ENCODE results near the gene DCLRE1B. TPM values are rescaled to one million over a fixed set of nuclear protein-coding genes. Genes with fewer than 3 reads are reported as not detected.

DCLRE1B gene
- polyA plus RNA-seq, 1 donor from 2014 or later, result 7.3 TPM

DNA sequence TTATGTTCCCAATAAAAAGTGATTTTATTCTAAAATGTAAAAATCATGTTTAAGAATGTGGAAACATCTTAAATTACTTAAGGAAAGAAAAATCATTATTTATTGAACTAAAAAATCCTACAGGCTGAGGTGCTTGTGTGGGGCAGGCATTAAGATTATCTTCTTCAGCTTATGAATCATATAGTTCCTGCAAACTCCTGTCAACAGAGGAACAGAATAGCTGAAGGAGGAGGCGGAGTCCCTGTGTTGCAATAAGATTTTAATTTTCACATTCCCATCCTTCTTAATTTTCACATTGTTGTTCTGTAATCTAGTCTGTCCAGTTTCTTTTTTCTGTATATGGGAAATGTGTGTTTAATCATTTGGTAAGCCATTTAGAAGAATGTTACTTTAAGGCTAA is 53.6 kb downstream of the DCLRE1B start:
- Histone ChIP-seq H3K36me3 (ENCODE audit: insufficient read depth, low read length) (peaks cover 5% of the 10 kb centered on the region), H3K79me2 (replicated peaks; ENCODE audit: insufficient read depth, low read length) (no peaks in the 10 kb centered on the region), H3F3A (ENCODE audit: insufficient read depth, low read length, poor library complexity, severe bottlenecking) (no peaks in the 10 kb centered on the region), H3K4me2 (ENCODE audit: low read length) (no peak overlapping the region), H3K9me2 (ENCODE audit: insufficient read depth, low read length) (no peaks in the 10 kb centered on the region), H3K9ac (ENCODE audit: low read length) (no peak overlapping the region), H3K27ac (ENCODE audit: low read length) (no peak overlapping the region), H2AFZ (ENCODE audit: low read depth, low read length) (no peak overlapping the region), H3K4me3 (ENCODE audit: low read length) (no peak overlapping the region), H3K27me3 (ENCODE audit: insufficient read depth, low read depth, low read length) (no peaks in the 10 kb centered on the region), H3K9me3 (ENCODE audit: low read length) (no peaks in the 10 kb centered on the region), H4K20me1 (ENCODE audit: insufficient read depth) (no peaks in the 10 kb centered on the region)
- TF ChIP-seq RAD21 (conservative IDR thresholded peaks at IDR 0.05) (no peak), MXI1 (conservative IDR thresholded peaks at IDR 0.05; ENCODE audit: poor library complexity, severe bottlenecking) (no peak), REST (IDR thresholded peaks at IDR 0.05; ENCODE audit: borderline replicate concordance) (no peak), EP300 (conservative IDR thresholded peaks at IDR 0.05; ENCODE audit: poor library complexity, severe bottlenecking) (no peak), CTCF (IDR thresholded peaks at IDR 0.05; ENCODE audit: poor library complexity, severe bottlenecking) (no peak), POLR2AphosphoS5 (IDR thresholded peaks at IDR 0.05) (no peak), EZH2 (IDR thresholded peaks at IDR 0.05; ENCODE audit: borderline replicate concordance, insufficient read depth, low read length, poor library complexity, severe bottlenecking) (no peak)

- no peak overlapping the region for H2AFZ ChIP-seq (ENCODE audit: low read depth, low read length)
- H3K9me2 ChIP-seq (ENCODE audit: insufficient read depth, low read length), result no peaks in the 10 kb centered on the region
- no peak for TF ChIP-seq TAF1 (IDR thresholded peaks at IDR 0.05; ENCODE audit: low read depth)
- H3K27me3 ChIP-seq (ENCODE audit: insufficient read depth, low read depth, low read length), result no peaks in the 10 kb centered on the region
- no peaks in the 10 kb centered on the region for H3F3A ChIP-seq (ENCODE audit: insufficient read depth, low read length, poor library complexity, severe bottlenecking)
- H3K9ac ChIP-seq (ENCODE audit: low read length), result no peak overlapping the region
- H3K4me3 ChIP-seq (ENCODE audit: low read length), result no peak overlapping the region
- peaks cover 15% of the 10 kb centered on the region for H3K36me3 ChIP-seq (ENCODE audit: insufficient read depth, low read length)
- no peaks in the 10 kb centered on the region for H3K79me2 ChIP-seq (replicated peaks; ENCODE audit: insufficient read depth, low read length)
- no peak overlapping the region for H3K4me2 ChIP-seq (ENCODE audit: low read length)
- H3K9me3 ChIP-seq (ENCODE audit: low read length), result peaks cover 4% of the 10 kb centered on the region
- H4K20me1 ChIP-seq (ENCODE audit: insufficient read depth), result no peaks in the 10 kb centered on the region
- no peak overlapping the region for H3K27ac ChIP-seq (ENCODE audit: low read length)
Measured at GRCh38 chr1:113963281-113963906, 58.3 kb downstream of the DCLRE1B start.

Other genes with a start within 250 kb of the DCLRE1B start
- gene PHTF1, start 145.8 kb upstream of the DCLRE1B start, polyA plus RNA-seq, result 41.9 and 46.1 TPM in 2 replicates
- gene RSBN1, start 92.8 kb upstream of the DCLRE1B start, polyA plus RNA-seq, result 33.2 and 33.7 TPM in 2 replicates
- 0.72 and 0.92 TPM in 2 replicates for gene PTPN22, start 33.6 kb upstream of the DCLRE1B start, polyA plus RNA-seq
- 2.6 and 4.7 TPM in 2 replicates for gene BCL2L15, start 17.7 kb upstream of the DCLRE1B start, polyA plus RNA-seq
- 178 and 192 TPM in 2 replicates for gene AP4B1, start 527 bp upstream of the DCLRE1B start, polyA plus RNA-seq
- 20.3 and 22.9 TPM in 2 replicates for gene HIPK1, start 24.0 kb downstream of the DCLRE1B start, polyA plus RNA-seq
- gene OLFML3, start 74.1 kb downstream of the DCLRE1B start, polyA plus RNA-seq, result not detected in 2 replicates
- 8.1 and 9.9 TPM in 2 replicates for gene SYT6, start 248.5 kb downstream of the DCLRE1B start, polyA plus RNA-seq